Measurements from ENCODE around the gene GOLGA8R.
"Not testable (repeated sequence)": the region's sequence is repeated elsewhere in the genome, so short reads cannot be mapped to it uniquely, and the experiment has no call there.

The GOLGA8R gene, protein sequence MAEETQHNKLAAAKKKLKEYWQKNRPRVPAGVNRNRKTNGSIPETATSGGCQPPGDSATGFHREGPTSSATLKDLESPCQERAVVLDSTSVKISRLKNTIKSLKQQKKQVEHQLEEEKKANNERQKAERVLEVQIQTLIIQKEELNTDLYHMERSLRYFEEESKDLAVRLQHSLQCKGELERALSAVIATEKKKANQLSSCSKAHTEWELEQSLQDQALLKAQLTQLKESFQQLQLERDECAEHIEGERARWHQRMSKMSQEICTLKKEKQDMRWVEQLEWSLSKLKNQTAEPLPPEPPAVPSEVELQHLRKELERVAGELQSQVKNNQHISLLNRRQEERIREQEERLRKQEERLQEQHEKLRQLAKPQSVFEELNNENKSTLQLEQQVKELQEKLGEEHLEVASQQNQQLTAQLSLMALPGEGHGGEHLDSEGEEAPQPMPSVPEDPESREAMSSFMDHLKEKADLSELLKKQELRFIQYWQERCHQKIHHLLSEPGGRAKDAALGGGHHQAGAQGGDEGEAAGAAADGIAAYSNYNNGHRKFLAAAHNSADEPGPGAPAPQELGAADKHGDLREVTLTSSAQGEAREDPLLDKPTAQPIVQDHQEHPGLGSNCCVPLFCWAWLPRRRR

GRCh38 chr15:30414160-30414559 lies at the start of gene GOLGA8R:
Gene GOLGA8R (minus strand): TSS chr15:30414260. CDS start chr15:30414162, 98 bp downstream.
- not testable (repeated sequence) for DNase-seq (ENCODE audit: low spot score)

- not testable (repeated sequence) for DNase-seq (ENCODE audit: low spot score)
Observed at GRCh38 chr15:30463849-30464248, 49.8 kb upstream of the GOLGA8R start.

DNA sequence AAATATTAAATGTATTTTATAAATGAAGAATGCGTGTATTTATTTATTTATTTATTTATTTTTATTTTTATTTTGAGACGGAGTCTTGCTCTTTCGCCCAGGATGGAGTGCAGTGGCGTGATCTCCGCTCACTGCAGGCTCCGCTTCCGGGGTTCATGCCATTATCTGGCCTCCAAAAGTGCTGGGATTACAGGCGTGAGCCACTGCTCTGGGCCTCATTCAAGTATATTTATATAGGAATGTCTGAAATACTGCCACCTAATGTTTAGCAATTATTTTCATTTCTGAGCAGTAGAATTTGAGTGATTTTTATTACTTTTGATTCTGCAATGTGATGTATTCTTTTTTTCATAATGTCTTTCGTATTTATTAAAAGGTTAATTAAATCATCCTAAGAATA lies 48.1 kb upstream of the GOLGA8R start:
- DNase-seq (ENCODE audit: low spot score), result not testable (repeated sequence)

GRCh38 chr15:30452702-30453101 lies 38.6 kb upstream of the GOLGA8R start:
- DNase-seq (ENCODE audit: low spot score), result not testable (repeated sequence)

- DNase-seq (ENCODE audit: low spot score), result not testable (repeated sequence)
Observed at GRCh38 chr15:30438348-30438747, 24.3 kb upstream of the GOLGA8R start.

DNA sequence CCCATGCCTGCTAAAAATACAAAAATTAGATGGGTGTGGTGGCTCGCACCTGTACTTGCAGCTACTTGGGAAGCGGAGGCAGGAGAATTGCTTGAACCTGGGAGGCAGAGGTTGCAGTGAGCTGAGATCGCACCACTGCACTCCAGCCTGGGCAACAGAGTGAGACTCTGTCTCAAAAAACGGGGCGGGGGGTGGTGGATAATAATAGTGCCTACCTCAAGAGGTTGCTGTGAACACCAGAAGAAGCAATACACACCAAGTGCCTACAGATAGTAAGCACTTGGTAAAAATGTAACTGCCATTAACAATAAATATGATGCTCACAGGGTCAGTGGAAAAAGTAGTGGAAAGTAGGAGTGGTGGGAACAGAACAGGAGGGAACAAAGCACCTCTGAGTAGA lies 21.8 kb upstream of the GOLGA8R start:
- DNase-seq (ENCODE audit: low spot score), result not testable (repeated sequence)

DNA sequence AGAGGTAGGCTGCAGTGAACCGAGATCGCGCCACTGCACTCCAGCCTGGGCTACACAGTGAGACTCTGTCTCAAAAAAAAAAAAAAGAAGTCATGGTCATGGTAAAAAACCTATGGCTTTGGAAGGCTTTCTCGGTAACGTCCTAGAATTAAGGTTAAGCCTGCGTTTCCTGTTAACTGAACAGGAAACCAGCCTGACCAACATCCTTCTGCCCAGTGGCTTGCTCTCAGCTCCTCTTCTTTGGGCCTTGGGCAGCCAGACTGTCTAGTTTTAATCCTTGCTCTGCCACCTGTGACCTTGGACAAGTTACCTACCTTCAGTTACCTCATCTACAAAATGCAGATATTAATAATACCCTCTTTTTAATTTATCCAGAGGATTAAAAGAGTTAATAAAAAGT lies 6.7 kb upstream of the GOLGA8R start:
- DNase-seq (ENCODE audit: low spot score), result not testable (repeated sequence)

GRCh38 chr15:30407636-30408035 lies 6.4 kb downstream of the GOLGA8R start:
- not testable (repeated sequence) for DNase-seq (ENCODE audit: low spot score)

DNA sequence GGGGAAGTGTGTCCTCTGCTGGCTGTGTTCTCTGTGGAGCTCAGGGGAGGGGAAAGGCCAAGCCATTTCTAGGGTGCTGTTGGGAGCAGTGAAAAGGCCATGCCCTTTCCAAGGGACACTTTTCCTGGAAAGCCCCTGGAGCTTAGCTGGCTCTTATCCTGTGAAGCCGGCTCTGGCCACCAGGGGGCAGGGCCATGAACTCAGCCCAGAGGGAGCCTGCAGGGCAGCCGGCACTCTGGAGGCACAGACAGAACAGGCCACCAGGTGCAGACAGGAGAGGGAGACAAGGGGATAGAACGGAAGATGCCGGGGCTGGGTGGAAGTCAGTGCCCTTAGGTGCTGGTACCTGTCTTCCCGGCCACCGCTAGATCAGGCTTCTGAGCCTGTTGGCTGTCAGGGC lies 15.1 kb downstream of the GOLGA8R start:
- not testable (repeated sequence) for DNase-seq (ENCODE audit: low spot score)

GRCh38 chr15:30393664-30393991 lies 20.4 kb downstream of the GOLGA8R start:
- not testable (repeated sequence) for DNase-seq (ENCODE audit: low spot score)

DNA sequence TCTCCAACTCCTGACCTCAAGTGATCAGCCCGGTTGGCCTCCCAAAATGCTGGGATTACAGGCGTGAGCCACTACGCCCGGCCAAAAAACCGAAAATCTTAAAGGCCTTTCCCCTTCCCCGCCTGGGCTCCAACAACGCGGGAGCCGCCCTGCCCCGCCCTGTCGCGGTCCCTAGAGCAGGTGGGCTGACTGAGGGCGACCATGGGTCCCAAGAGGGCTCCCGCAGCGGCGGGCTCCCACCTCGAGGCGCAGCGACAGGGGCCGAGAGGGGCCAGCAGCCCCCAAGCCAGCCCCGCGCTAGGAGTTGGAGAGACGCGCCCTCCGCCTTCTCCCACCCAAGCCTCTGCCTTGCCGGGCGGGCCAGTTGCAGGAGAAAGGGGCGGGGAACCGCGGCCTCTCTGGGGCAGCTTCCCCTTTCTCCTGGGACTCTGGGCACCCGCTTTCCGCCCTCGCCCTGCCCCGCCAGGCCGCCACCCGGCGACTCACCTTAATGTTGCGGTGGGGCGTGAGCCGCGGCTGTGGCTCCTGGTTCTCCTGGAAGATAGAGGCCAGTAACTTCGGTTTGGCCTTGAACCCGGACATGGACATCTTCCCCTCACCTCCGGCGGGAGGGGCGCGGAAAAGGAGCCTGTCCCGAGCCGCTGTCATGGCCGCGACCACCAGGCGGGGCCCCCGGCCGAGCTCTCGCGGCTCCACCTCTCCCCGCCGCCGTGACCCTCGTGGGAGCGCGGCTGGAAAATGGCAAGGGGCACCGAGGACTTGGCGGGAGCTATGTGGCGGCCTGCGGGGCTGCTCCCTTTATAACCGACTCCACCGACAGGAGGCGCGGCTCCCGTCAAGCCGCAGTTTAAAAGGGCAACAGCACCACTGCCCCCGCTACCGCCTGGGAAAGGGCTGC lies 21.0 kb downstream of the GOLGA8R start, which contains the start of gene CHRFAM7A:
Gene CHRFAM7A, minus strand, starts transcription at position 775 of the 898 bp plus-strand sequence. CDS start 10,189 bp downstream, outside the sequence.
- DNase-seq (ENCODE audit: low spot score), result not testable (repeated sequence)

- DNase-seq (ENCODE audit: low spot score), result not testable (repeated sequence)
Observed at GRCh38 chr15:30386318-30386887, 27.7 kb downstream of the GOLGA8R start.

- DNase-seq (ENCODE audit: low spot score), result not testable (repeated sequence)
Observed at GRCh38 chr15:30377082-30377413, 37.0 kb downstream of the GOLGA8R start.

DNA sequence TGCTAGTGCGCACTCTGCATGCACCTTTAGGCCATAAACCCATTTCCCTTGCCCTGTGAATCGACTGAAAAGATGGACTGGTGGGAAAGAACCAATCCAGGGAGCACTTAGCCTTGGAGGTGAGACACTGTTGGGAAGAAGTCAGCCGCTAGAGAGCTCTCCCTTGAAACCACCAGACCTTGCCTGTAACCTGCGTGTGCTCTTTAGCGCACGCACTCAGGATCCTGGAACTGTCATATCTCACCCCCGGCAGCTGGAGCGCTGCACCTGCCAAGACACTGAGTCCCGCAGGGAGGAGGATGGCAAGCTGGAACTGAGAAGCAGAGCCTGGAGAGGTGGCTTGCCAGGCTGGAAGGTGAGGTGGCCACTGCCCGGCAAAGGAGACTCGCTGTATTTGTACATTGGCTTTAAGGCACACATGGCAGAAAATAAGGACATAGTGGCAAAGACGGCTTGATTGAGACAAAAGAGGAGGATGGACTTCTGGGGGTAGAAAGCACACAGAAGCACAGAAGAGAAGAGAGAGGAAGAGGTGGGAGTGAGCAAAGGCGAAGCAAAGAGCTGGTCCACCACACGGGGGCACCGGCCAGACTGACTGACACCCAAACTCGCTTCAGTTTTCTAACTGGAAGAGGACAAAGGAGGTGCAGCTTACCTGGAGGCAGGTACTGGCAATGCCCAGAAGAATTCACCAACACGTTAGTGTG lies 37.5 kb downstream of the GOLGA8R start:
- not testable (repeated sequence) for DNase-seq (ENCODE audit: low spot score)

- not testable (repeated sequence) for DNase-seq (ENCODE audit: low spot score)
Observed at GRCh38 chr15:30375872-30376271, 38.2 kb downstream of the GOLGA8R start.

DNA sequence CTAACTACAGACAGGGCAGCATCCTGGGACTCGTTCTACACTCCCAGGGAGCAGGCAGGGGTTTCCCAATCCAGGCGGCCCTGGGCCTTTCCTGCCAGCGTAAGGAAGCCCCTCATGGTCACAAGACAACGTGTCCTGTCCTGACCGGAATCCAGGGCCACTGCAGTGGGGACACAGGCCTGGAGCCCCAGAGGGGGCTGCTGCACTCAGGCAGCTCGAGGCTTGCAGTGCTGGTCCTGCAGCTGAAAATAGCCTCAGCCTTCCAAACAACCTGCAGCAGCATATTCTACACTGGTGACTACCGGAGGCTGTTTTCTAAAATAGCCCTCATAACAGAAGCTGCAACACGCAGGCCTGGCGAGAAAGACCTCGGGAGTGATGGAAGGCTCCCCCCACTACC lies 39.2 kb downstream of the GOLGA8R start:
- DNase-seq (ENCODE audit: low spot score), result not testable (repeated sequence)

- not testable (repeated sequence) for DNase-seq (ENCODE audit: low spot score)
Observed at GRCh38 chr15:30368271-30368670, 45.8 kb downstream of the GOLGA8R start.

- not testable (repeated sequence) for DNase-seq (ENCODE audit: low spot score)
Observed at GRCh38 chr15:30367246-30367645, 46.8 kb downstream of the GOLGA8R start.

DNA sequence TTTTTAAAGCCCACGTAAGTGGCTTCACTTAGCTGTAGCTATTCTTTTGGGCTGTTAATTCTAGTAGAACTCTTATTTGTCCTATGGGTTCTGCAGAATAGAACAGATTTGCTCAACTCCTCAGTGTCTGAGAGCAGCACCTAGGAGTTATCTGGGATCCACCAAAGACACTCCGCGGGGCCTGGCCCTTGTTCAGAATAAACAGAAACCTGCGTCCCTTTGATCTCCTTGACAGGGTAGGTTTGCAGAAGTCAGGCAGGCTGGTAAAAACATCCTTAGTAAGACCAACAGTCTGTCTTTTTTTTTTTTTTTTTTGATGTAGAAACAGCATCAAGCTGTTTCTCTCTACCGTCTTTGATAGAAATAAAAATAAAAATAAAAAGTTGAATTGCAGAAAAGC lies 52.7 kb downstream of the GOLGA8R start:
- not testable (repeated sequence) for DNase-seq (ENCODE audit: low spot score)

- not testable (repeated sequence) for DNase-seq (ENCODE audit: low spot score)
Observed at GRCh38 chr15:30360990-30361389, 53.1 kb downstream of the GOLGA8R start.

DNA sequence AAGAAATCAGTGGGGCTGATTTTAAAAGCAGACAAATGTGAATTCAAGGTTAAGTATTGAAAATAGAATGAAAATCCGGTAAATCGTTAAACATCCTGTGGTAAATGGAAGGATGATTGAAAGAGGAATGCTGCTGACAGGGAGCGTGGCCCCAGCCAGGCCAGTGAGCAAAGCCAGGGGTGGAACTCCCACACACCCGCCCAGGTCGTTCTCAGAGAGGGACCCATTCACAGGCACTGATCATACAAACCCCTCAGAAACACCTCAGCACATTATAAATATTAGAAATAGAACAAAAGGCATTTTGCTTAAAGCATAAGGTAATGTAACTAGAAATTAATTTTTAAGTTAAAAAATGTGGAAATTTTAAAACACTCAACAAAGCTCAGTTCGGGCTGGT lies 59.0 kb downstream of the GOLGA8R start:
- not testable (repeated sequence) for DNase-seq (ENCODE audit: low spot score)
